Mesothelial cell of epicardium (in vitro differentiated cells): ENCODE data around the gene HGD. TPM values are rescaled to one million over a fixed set of nuclear protein-coding genes. Genes with fewer than 3 reads are reported as not detected.
A peak's percentile ranks its signal among the peaks of the same experiment; 100 is the strongest.

ENCODE experiments used
- DNase-seq, 2 experiments: peaks; one replicate each; pipeline ENCODE4 v3.0.0; 2021; ENCODE audit warnings: low spot score in 2 of 2; ENCODE audit not compliant: unreplicated experiment in 2 of 2
- H3K27ac Mint-ChIP-seq: 2 replicates; pipeline ENCODE4 v1.8.0; 2021; ENCODE audit warnings: mixed read lengths
- H3K27me3 Mint-ChIP-seq: 2 replicates; pipeline ENCODE4 v1.8.0; 2021; ENCODE audit warnings: low read depth, mixed read lengths
- H3K36me3 Mint-ChIP-seq: 2 replicates; pipeline ENCODE4 v1.8.0; 2021; ENCODE audit warnings: mixed read lengths
- H3K4me1 Mint-ChIP-seq: 2 replicates; pipeline ENCODE4 v1.8.0; 2021; ENCODE audit warnings: mixed read lengths
- H3K4me3 Mint-ChIP-seq: 2 replicates; pipeline ENCODE4 v1.8.0; 2021; ENCODE audit warnings: mild to moderate bottlenecking, moderate library complexity, mixed read lengths
- H3K9me3 Mint-ChIP-seq: 2 replicates; pipeline ENCODE4 v1.8.0; 2021; ENCODE audit warnings: mixed read lengths
- CTCF ChIP-seq: fragments of 200-600 bp; sonication (generic); IDR thresholded peaks from one replicate; pipeline ENCODE4 v1.5.0; 2021; ENCODE audit warnings: antibody characterized with exemption; ENCODE audit not compliant: unreplicated experiment
- total RNA-seq: library from RNA; stranded (reverse); gene quantifications from 3 replicates; pipeline ENCODE4 v1.2.1, GENCODE V29; 2021

The HGD gene
- total RNA-seq, 1 donor from 2014 or later = 0.67 TPM

GRCh38 chr3:120596116-120596852 is 85.8 kb downstream of the HGD start, which contains the start of gene NDUFB4:
NDUFB4 (plus strand) TSS chr3:120596336; CDS start chr3:120596360, 24 bp downstream.
- Mint-ChIP-seq H3K27ac (peak within 1 kb of the TSS; percentile 97), H3K4me3 (peak within 1 kb of the TSS; percentile 87), H3K4me1 (peaks cover 7% of the 10 kb centered on the region), H3K36me3 (peaks cover 3% of the 10 kb centered on the region), H3K27me3 (no peaks in the 10 kb centered on the region), H3K9me3 (no peaks in the 10 kb centered on the region)
- TF ChIP-seq CTCF = no peak
- DNase-seq = peak; percentile 96 to 97

GRCh38 chr3:120595788-120596115 is 86.3 kb downstream of the HGD start:
- Mint-ChIP-seq H3K4me3 (peak overlapping the region; percentile 87), H3K4me1 (peaks cover 7% of the 10 kb centered on the region), H3K27ac (peak overlapping the region; percentile 97), H3K27me3 (no peaks in the 10 kb centered on the region), H3K36me3 (peaks cover 2% of the 10 kb centered on the region), H3K9me3 (no peaks in the 10 kb centered on the region)
- DNase-seq = no peak
- TF ChIP-seq CTCF = no peak

- DNase-seq = no peak
- no peak overlapping the region for H3K27ac Mint-ChIP-seq
- H3K36me3 Mint-ChIP-seq = no peaks in the 10 kb centered on the region
- no peak overlapping the region for H3K4me3 Mint-ChIP-seq
- H3K9me3 Mint-ChIP-seq = peaks cover 3% of the 10 kb centered on the region
- H3K4me1 Mint-ChIP-seq = no peaks in the 10 kb centered on the region
- TF ChIP-seq CTCF = no peak
- no peaks in the 10 kb centered on the region for H3K27me3 Mint-ChIP-seq
Measured at GRCh38 chr3:120587332-120587975, 94.6 kb downstream of the HGD start.

Other genes starting within 250 kb of the HGD start
- gene FSTL1, start 231.2 kb downstream of the HGD start, total RNA-seq = 734 to 772 TPM (median 749 TPM) in 3 replicates
- 103 to 108 TPM (median 103 TPM) in 3 replicates for gene NDUFB4, start 85.9 kb downstream of the HGD start, total RNA-seq
- gene RABL3, start 60.3 kb upstream of the HGD start, total RNA-seq = 17.3 to 19.5 TPM (median 19.1 TPM) in 3 replicates
- gene GTF2E1, start 60.5 kb upstream of the HGD start, total RNA-seq = 17.9 to 19.7 TPM (median 18.0 TPM) in 3 replicates
- gene STXBP5L, start 226.0 kb upstream of the HGD start, total RNA-seq = 1.7 to 2.5 TPM (median 1.7 TPM) in 3 replicates